ENCODE results near the gene CCDC90B. TPM values are rescaled to one million over a fixed set of nuclear protein-coding genes. Genes with fewer than 3 reads are reported as not detected.

Gene CCDC90B
- total RNA-seq, 8 experiments from 2014 or later, result 58.2 to 144 (median 94.8) TPM

- ATAC-seq (replicated peaks in 6 of 8), result no peak
- Histone ChIP-seq H3K4me1 (replicated peaks in 1 of 2) (no peaks in the 10 kb centered on the region), H3K27ac (no peak overlapping the region), H3K4me3 (no peak overlapping the region)
- 50 to 100% (median 90%) methylated on average over 1 to 10 of the region's 10 CpGs; no CpG with 5 or more reads in 2 of the 10 experiments for WGBS, 10 experiments
- in situ Hi-C loops (cut with MboI; ENCODE audit: low pct_unique_long_range_greater_than_20kb in 2 of 9, low sequenced_read_pairs in 9 of 9, unreplicated experiment in 9 of 9), result loop anchor here in 1 of 9 experiments (25.0 kb wide), 1 partner anchor 308 kb away; the partner anchor contains the start of genes DDIAS and PRCP
These were observed 65.9 kb downstream of the CCDC90B start for GRCh38 chr11:83220260-83220659.

GRCh38 chr11:83219095-83219494 is 67.1 kb downstream of the CCDC90B start:
- no peak for ATAC-seq (replicated peaks in 6 of 8)
- in situ Hi-C loops (cut with MboI; ENCODE audit: low pct_unique_long_range_greater_than_20kb in 2 of 9, low sequenced_read_pairs in 9 of 9, unreplicated experiment in 9 of 9), result loop anchor here in 1 of 9 experiments (25.0 kb wide), 1 partner anchor 307 kb away; the partner anchor contains the start of genes DDIAS and PRCP
- 56 to 100% (median 84%) methylated on average over 1 to 4 of the region's 8 CpGs; no CpG with 5 or more reads in 4 of the 10 experiments for WGBS, 10 experiments
- H3K4me1 ChIP-seq (replicated peaks in 1 of 2), result no peaks in the 10 kb centered on the region
- no peak overlapping the region for H3K27ac ChIP-seq
- H3K4me3 ChIP-seq, result no peak overlapping the region

Other genes with a start within 250 kb of the CCDC90B start
- 10 to 100 TPM; 13.4 to 32.6 (median 19.7) TPM for gene RAB30, start 214.5 kb downstream of the CCDC90B start, total RNA-seq
- 100 to 1,000 TPM in 1 of 8 experiments, 10 to 100 TPM in 7; 35.2 to 101 (median 50.6) TPM for gene PCF11, start 129.2 kb downstream of the CCDC90B start, total RNA-seq
- gene ANKRD42, start 92.7 kb downstream of the CCDC90B start, total RNA-seq, result 10 to 100 TPM in 4 of 8 experiments, 1 to 10 TPM in 4; 5.0 to 31.5 (median 9.1) TPM

Data from motor neuron (in vitro differentiated cells).